Naive thymus-derived CD4-positive, alpha-beta T cell (primary cell): ENCODE data around the gene PCDHB6. TPM values are rescaled to one million over a fixed set of nuclear protein-coding genes. Genes with fewer than 3 reads are reported as not detected.
"Not testable (repeated sequence)": the region's sequence is repeated elsewhere in the genome, so short reads cannot be mapped to it uniquely, and the experiment has no call there.

Experiments
- ATAC-seq: fragments of 150-1000 bp; cut with Tn5 transposase; 2 replicates; pipeline ENCODE4 v1.10.0; 2021; ENCODE audit warnings: mild to moderate bottlenecking, moderate library complexity
- CTCF ChIA-PET: fragments of 350-600 bp; sonication (Branson Sonifier 250); formaldehyde crosslinking; loops from one replicate; lab custom pipeline; 2021; ENCODE audit warnings: antibody characterized with exemption; lab: Charles Lee
- POLR2A ChIA-PET: fragments of 350-600 bp; sonication (Branson Sonifier 250); formaldehyde crosslinking; loops from one replicate; lab custom pipeline; 2021; ENCODE audit warnings: antibody characterized with exemption, inconsistent platforms; lab: Charles Lee
- DNase-seq, 9 donors: peaks; one replicate each; pipeline versions ENCODE4 v3.0.0 to v3.0.0-alpha.2; 2020 to 2022; ENCODE audit warnings: mixed read lengths in 1 of 9
- H3K27ac ChIP-seq: one replicate; pipeline ENCODE4 v1.7.0; 2013; ENCODE audit warnings: mild to moderate bottlenecking, low read depth, low read length, moderate library complexity
- H3K27me3 ChIP-seq, 2 donors: one replicate each; pipeline ENCODE4 v1.7.0; 2013; ENCODE audit warnings: low read length in 2 of 2, mild to moderate bottlenecking in 2 of 2, moderate library complexity in 2 of 2; ENCODE audit not compliant: control insufficient read depth in 2 of 2, insufficient read depth in 2 of 2
- H3K36me3 ChIP-seq, 3 experiments: 1 replicate in 2 of 3; 2 replicates in 1 of 3; pipeline ENCODE4 v1.7.0; 2013; ENCODE audit warnings: low read length in 3 of 3, mild to moderate bottlenecking in 3 of 3, moderate library complexity in 1 of 3; ENCODE audit not compliant: insufficient read depth in 3 of 3, control insufficient read depth in 2 of 3
- H3K4me1 ChIP-seq, 2 donors: one replicate each; pipeline ENCODE4 v1.7.0; 2013; ENCODE audit warnings: low read length in 2 of 2, mild to moderate bottlenecking in 2 of 2, moderate library complexity in 1 of 2; ENCODE audit not compliant: control insufficient read depth in 2 of 2, insufficient read depth in 2 of 2
- H3K4me3 ChIP-seq: 2 replicates; pipeline ENCODE4 v1.7.0; 2013; ENCODE audit warnings: mild to moderate bottlenecking, low read length
- H3K9me3 ChIP-seq, 3 experiments: 1 replicate in 2 of 3; 2 replicates in 1 of 3; pipeline ENCODE4 v1.7.0; 2013; ENCODE audit warnings: low read length in 3 of 3; ENCODE audit not compliant: control insufficient read depth in 2 of 3
- H3K27ac Mint-ChIP-seq, 9 donors: one replicate each; pipeline ENCODE4 v1.8.0; 2020 to 2022; ENCODE audit warnings: mixed read lengths in 9 of 9, mild to moderate bottlenecking in 8 of 9, moderate library complexity in 5 of 9, inconsistent platforms in 2 of 9
- H3K27me3 Mint-ChIP-seq, 5 donors: one replicate each; pipeline ENCODE4 v1.8.0; 2021 to 2022; ENCODE audit warnings: mixed read lengths in 5 of 5, mild to moderate bottlenecking in 1 of 5
- H3K36me3 Mint-ChIP-seq, 5 donors: one replicate each; pipeline ENCODE4 v1.8.0; 2020 to 2022; ENCODE audit warnings: mixed read lengths in 5 of 5, mild to moderate bottlenecking in 3 of 5, inconsistent platforms in 1 of 5
- H3K4me1 Mint-ChIP-seq, 7 donors: one replicate each; pipeline ENCODE4 v1.8.0; 2020 to 2022; ENCODE audit warnings: mixed read lengths in 7 of 7, mild to moderate bottlenecking in 3 of 7, inconsistent platforms in 1 of 7
- H3K4me3 Mint-ChIP-seq, 10 donors: one replicate each; pipeline ENCODE4 v1.8.0; 2020 to 2022; ENCODE audit warnings: mild to moderate bottlenecking in 10 of 10, mixed read lengths in 10 of 10, moderate library complexity in 6 of 10, inconsistent platforms in 2 of 10
- H3K9me3 Mint-ChIP-seq, 11 donors: one replicate each; pipeline ENCODE4 v1.8.0; 2020 to 2022; ENCODE audit warnings: mixed read lengths in 11 of 11, mild to moderate bottlenecking in 4 of 11, inconsistent platforms in 1 of 11, moderate library complexity in 1 of 11
- intact Hi-C, 2 donors: fragments of 100-400 bp; cut with micrococcal nuclease; formaldehyde crosslinking; loops; one replicate each; pipeline ENCODE4 v1.15.1; 2023
- polyA plus RNA-seq, 2 donors: library from polyadenylated mRNA; unstranded; fragments of 300-500 nt; fragmentation: Illumina TruSeq; gene quantifications; one replicate each; pipeline ENCODE4 v1.2.3, GENCODE V29; 2021
- total RNA-seq, 6 experiments: library from RNA in 5 of 6; stranded (reverse) in 5 of 6; gene quantifications; 1 replicate in 5 of 6; 2 replicates in 1 of 6; pipeline ENCODE4 v1.2.3 and lab custom pipeline; 2021 to 2026

The PCDHB6 gene
- total RNA-seq (not detected), polyA plus RNA-seq (not detected), total RNA-seq (lab: John Stamatoyannopoulos, UW) (not detected)

GRCh38 chr5:141149812-141150211, at the start of gene PCDHB6:
Gene PCDHB6 (plus strand): TSS chr5:141150057. CDS start chr5:141150258, 201 bp downstream.
- Histone ChIP-seq H3K9me3 (no peaks in the 10 kb centered on the region), H3K4me1 (no peaks in the 10 kb centered on the region), H3K27ac (no peak within 1 kb of the TSS), H3K4me3 (no peak within 1 kb of the TSS), H3K27me3 (peaks cover 0 to 10% of the 10 kb centered on the region in 2 donors), H3K36me3 (no peaks in the 10 kb centered on the region)
- Mint-ChIP-seq H3K27me3 (peaks cover 8 to 56% (median 55%) of the 10 kb centered on the region in 5 donors), H3K27ac (peak within 1 kb of the TSS in 1 of 9 donors; percentile 20), H3K4me3 (peak within 1 kb of the TSS in 7 of 10 donors; percentile 34 to 71 (median 50)), H3K36me3 (peaks cover 0 to 16% (median 5%) of the 10 kb centered on the region in 5 donors), H3K9me3 (peaks cover 5 to 52% (median 31%) of the 10 kb centered on the region in 11 donors), H3K4me1 (peaks cover 0 to 6% (median 5%) of the 10 kb centered on the region in 7 donors)
- CTCF ChIA-PET: no interaction called here
- POLR2A ChIA-PET: no interaction called here
- no peak for ATAC-seq
- DNase-seq: no peak
- intact Hi-C loops: no loop called here

DNA sequence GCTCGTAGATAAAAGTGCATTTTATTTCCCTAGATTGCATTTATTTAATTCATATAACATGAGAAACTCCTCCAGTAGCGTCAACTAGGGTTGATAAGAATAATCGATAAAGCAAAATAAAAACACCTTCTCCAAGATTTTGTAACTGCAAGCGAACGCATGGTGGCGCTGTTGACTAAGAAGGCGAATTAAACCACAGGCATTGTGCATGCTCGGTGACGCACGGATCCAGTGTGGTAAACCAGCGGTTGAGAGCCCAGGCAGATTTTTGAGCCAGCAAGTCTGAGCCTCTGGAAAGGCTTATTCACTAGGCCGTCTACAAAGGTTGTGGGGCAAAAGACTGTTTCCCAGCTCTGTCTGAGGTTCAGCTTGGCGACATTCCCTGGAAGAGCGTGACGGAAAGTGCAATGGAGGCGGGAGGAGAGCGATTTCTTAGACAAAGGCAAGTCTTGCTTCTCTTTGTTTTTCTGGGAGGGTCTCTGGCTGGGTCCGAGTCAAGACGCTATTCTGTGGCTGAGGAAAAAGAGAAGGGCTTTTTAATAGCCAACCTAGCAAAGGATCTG, 49.5 kb upstream of the PCDHB6 start, which contains the start of gene PCDHB3:
PCDHB3 (plus strand) TSS at position 231 of the 563 bp plus-strand sequence; CDS start at position 408, 177 bp downstream.
- H3K27me3 Mint-ChIP-seq: peaks cover 4 to 60% (median 46%) of the 10 kb centered on the region in 5 donors
- CTCF ChIA-PET: no interaction called here
- Histone ChIP-seq H3K4me1 (no peaks in the 10 kb centered on the region), H3K27ac (no peak within 1 kb of the TSS), H3K27me3 (peaks cover 0 to 3% of the 10 kb centered on the region in 2 donors), H3K36me3 (no peaks in the 10 kb centered on the region), H3K9me3 (peaks cover 0 to 18% (median 0%) of the 10 kb centered on the region in 3 experiments), H3K4me3 (no peak within 1 kb of the TSS)
- ATAC-seq (no peak), DNase-seq (peak in 1 of 9 donors; percentile 1)
- H3K27ac Mint-ChIP-seq: peak within 1 kb of the TSS in 1 of 9 donors; percentile 42
- H3K36me3 Mint-ChIP-seq: peaks cover 0 to 17% (median 0%) of the 10 kb centered on the region in 5 donors
- POLR2A ChIA-PET: no interaction called here
- H3K4me3 Mint-ChIP-seq: peak within 1 kb of the TSS in 3 of 10 donors; percentile 14 to 41 (median 17)
- intact Hi-C loops: no loop called here
- H3K9me3 Mint-ChIP-seq: peaks cover 6 to 60% (median 31%) of the 10 kb centered on the region in 11 donors
- peaks cover 0 to 7% (median 0%) of the 10 kb centered on the region in 7 donors for H3K4me1 Mint-ChIP-seq

DNA sequence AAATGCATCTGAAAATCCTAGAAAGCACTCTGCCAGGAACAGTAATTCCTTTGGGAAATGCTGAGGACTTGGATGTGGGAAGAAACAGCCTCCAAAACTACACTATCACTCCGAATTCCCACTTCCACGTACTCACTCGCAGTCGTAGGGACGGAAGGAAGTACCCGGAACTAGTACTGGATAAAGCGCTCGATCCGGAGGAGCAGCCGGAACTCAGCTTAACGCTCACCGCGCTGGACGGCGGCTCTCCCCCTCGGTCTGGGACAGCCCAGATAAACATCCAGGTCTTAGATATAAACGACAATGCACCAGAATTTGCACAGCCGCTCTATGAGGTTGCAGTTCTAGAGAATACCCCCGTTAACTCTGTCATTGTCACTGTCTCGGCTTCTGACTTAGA, 48.8 kb upstream of the PCDHB6 start:
- ChIA-PET CTCF (no interaction called here), POLR2A (no interaction called here)
- peaks cover 0 to 3% of the 10 kb centered on the region in 2 donors for H3K27me3 ChIP-seq
- Mint-ChIP-seq H3K36me3 (peaks cover 0 to 17% (median 0%) of the 10 kb centered on the region in 5 donors), H3K4me1 (peaks cover 0 to 7% (median 0%) of the 10 kb centered on the region in 7 donors), H3K4me3 (no peak overlapping the region), H3K27me3 (peaks cover 4 to 62% (median 40%) of the 10 kb centered on the region in 5 donors), H3K9me3 (peaks cover 6 to 54% (median 26%) of the 10 kb centered on the region in 11 donors), H3K27ac (no peak overlapping the region)
- ATAC-seq (no peak), DNase-seq (no peak)
- H3K4me1 ChIP-seq: no peaks in the 10 kb centered on the region
- H3K27ac ChIP-seq: no peak overlapping the region
- no peak overlapping the region for H3K4me3 ChIP-seq
- no peaks in the 10 kb centered on the region for H3K36me3 ChIP-seq
- intact Hi-C loops: no loop called here
- H3K9me3 ChIP-seq: peaks cover 0 to 15% (median 0%) of the 10 kb centered on the region in 3 experiments

DNA sequence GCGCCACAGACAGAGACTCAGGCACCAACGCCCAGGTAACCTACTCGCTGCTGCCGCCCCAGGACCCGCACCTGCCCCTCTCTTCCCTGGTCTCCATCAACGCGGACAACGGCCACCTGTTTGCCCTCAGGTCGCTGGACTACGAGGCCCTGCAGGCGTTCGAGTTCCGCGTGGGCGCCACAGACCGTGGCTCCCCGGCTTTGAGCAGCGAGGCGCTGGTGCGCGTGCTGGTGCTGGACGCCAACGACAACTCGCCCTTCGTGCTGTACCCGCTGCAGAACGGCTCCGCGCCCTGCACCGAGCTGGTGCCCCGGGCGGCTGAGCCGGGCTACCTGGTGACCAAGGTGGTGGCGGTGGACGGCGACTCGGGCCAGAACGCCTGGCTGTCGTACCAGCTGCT, 47.8 kb upstream of the PCDHB6 start:
- ATAC-seq, H3K4me1 Mint-ChIP-seq, intact Hi-C loops, DNase-seq, H3K4me1 ChIP-seq, H3K27ac ChIP-seq, H3K27ac Mint-ChIP-seq, H3K27me3 ChIP-seq, CTCF ChIA-PET, H3K4me3 ChIP-seq, POLR2A ChIA-PET, H3K36me3 ChIP-seq: not testable (repeated sequence)
- peaks cover 0 to 15% (median 0%) of the 10 kb centered on the region in 3 experiments for H3K9me3 ChIP-seq
- Mint-ChIP-seq H3K9me3 (peaks cover 6 to 53% (median 26%) of the 10 kb centered on the region in 11 donors), H3K4me3 (peak overlapping the region in 1 of 10 donors; percentile 51), H3K36me3 (peaks cover 0 to 17% (median 0%) of the 10 kb centered on the region in 5 donors), H3K27me3 (peaks cover 4 to 60% (median 41%) of the 10 kb centered on the region in 5 donors)

- POLR2A ChIA-PET, H3K4me1 Mint-ChIP-seq, DNase-seq, H3K4me3 ChIP-seq, ATAC-seq, H3K27ac ChIP-seq, H3K27me3 ChIP-seq, CTCF ChIA-PET, H3K4me1 ChIP-seq, H3K27ac Mint-ChIP-seq, H3K36me3 ChIP-seq, intact Hi-C loops, H3K4me3 Mint-ChIP-seq: not testable (repeated sequence)
- Mint-ChIP-seq H3K27me3 (peaks cover 4 to 57% (median 45%) of the 10 kb centered on the region in 5 donors), H3K9me3 (peaks cover 6 to 53% (median 23%) of the 10 kb centered on the region in 11 donors), H3K36me3 (peaks cover 0 to 17% (median 0%) of the 10 kb centered on the region in 5 donors)
- H3K9me3 ChIP-seq: peaks cover 0 to 15% (median 0%) of the 10 kb centered on the region in 3 experiments
Measured at GRCh38 chr5:141102471-141102870, 47.4 kb upstream of the PCDHB6 start.

DNA sequence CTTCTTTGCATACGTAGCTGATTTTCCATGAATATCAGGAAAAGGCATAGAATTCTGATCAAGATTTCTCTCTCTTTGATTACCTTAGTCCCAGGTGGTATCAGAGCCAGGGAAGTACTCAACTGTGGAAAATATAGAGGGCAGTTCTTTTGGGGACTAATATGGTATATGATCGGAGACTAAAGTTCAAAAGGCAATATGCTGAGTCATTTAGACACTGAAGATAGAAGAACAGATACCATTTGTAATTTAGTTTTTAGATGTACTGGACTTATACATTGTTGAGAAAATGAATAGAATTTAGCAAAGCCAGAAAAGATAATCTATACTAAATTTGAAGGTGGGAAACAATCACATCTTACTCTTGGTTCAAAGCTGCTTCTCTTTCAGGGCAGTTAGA, 44.5 kb upstream of the PCDHB6 start:
- peaks cover 0 to 45% (median 18%) of the 10 kb centered on the region in 11 donors for H3K9me3 Mint-ChIP-seq

More for the DNA sequence above, 44.5 kb upstream of the PCDHB6 start:
- Histone ChIP-seq H3K4me3 (no peak overlapping the region), H3K4me1 (no peaks in the 10 kb centered on the region), H3K27ac (no peak overlapping the region), H3K36me3 (no peaks in the 10 kb centered on the region), H3K9me3 (peaks cover 0 to 13% (median 0%) of the 10 kb centered on the region in 3 experiments), H3K27me3 (peaks cover 0 to under 1% of the 10 kb centered on the region in 2 donors)
- ChIA-PET POLR2A (no interaction called here), CTCF (no interaction called here)
- H3K4me1 Mint-ChIP-seq: peaks cover 0 to under 1% (median 0%) of the 10 kb centered on the region in 7 donors
- H3K27ac Mint-ChIP-seq: no peak overlapping the region
- DNase-seq (no peak), ATAC-seq (no peak)
- no peak overlapping the region for H3K4me3 Mint-ChIP-seq
- intact Hi-C loops: no loop called here
- H3K27me3 Mint-ChIP-seq: peaks cover 1 to 35% (median 31%) of the 10 kb centered on the region in 5 donors
- peaks cover 0 to 10% (median 0%) of the 10 kb centered on the region in 5 donors for H3K36me3 Mint-ChIP-seq
